Measurements from ENCODE around the gene CAMTA1. TPM values are rescaled to one million over a fixed set of nuclear protein-coding genes. Genes with fewer than 3 reads are reported as not detected.

Gene CAMTA1
- total RNA-seq, 1 experiment from 2014 or later, result 60.0 TPM

DNA sequence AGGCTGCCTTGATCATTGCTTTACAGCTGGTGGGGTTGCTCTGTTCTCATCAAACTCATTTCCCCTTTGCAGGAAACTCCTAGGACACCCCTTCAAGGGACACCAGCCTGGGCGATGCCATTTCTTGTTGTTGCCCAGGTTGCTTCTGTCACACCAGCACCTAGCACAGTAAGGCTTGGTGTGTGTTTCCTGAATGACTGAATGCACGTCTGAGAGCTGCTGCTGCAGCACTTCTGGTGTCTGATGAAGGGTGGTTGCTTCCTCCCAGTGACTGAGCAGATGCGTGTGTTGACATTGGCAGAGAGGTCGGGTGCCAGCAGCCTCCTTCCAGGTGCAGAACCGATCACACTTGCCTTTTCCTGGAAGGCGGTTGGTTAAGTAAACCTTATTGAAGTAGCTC lies 477.4 kb downstream of the CAMTA1 start:
- TF ChIP-seq, protein P1, sequence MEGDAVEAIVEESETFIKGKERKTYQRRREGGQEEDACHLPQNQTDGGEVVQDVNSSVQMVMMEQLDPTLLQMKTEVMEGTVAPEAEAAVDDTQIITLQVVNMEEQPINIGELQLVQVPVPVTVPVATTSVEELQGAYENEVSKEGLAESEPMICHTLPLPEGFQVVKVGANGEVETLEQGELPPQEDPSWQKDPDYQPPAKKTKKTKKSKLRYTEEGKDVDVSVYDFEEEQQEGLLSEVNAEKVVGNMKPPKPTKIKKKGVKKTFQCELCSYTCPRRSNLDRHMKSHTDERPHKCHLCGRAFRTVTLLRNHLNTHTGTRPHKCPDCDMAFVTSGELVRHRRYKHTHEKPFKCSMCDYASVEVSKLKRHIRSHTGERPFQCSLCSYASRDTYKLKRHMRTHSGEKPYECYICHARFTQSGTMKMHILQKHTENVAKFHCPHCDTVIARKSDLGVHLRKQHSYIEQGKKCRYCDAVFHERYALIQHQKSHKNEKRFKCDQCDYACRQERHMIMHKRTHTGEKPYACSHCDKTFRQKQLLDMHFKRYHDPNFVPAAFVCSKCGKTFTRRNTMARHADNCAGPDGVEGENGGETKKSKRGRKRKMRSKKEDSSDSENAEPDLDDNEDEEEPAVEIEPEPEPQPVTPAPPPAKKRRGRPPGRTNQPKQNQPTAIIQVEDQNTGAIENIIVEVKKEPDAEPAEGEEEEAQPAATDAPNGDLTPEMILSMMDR (IDR thresholded peaks at IDR 0.05; ENCODE audit: insufficient read depth in 1 of 2, low read depth in 1 of 2, low read length in 1 of 2, severe bottlenecking in 1 of 2, unreplicated experiment in 1 of 2), result no peak
- no peaks in the 10 kb centered on the region for H3K27me3 ChIP-seq (replicated peaks; ENCODE audit: control insufficient read depth, insufficient read depth, low read length)
- Mint-ChIP-seq H3K9me3 (ENCODE audit: unreplicated experiment) (no peaks in the 10 kb centered on the region), H3K27ac (ENCODE audit: unreplicated experiment) (no peak overlapping the region), H3K27me3 (ENCODE audit: insufficient read depth, unreplicated experiment) (peaks cover 13% of the 10 kb centered on the region), H3K36me3 (ENCODE audit: insufficient read depth, unreplicated experiment) (no peaks in the 10 kb centered on the region), H3K4me3 (ENCODE audit: unreplicated experiment) (no peak overlapping the region), H3K4me1 (ENCODE audit: low read depth, unreplicated experiment) (no peaks in the 10 kb centered on the region)
- no peaks in the 10 kb centered on the region for H3K36me3 ChIP-seq (ENCODE audit: control insufficient read depth, insufficient read depth, low read length)
- H3K4me3 ChIP-seq (ENCODE audit: low read depth, low read length), result no peak overlapping the region
- ChIA-PET CTCF (no interaction called here), POLR2A (no interaction called here)
- H3K9me3 ChIP-seq, result no peaks in the 10 kb centered on the region
- no peak for DNase-seq
- H3K4me1 ChIP-seq, result no peaks in the 10 kb centered on the region
- BruUV-seq (replicated peaks), result no TSS peak
- intact Hi-C loops (cut with micrococcal nuclease; ENCODE audit: unreplicated experiment), result no loop called here

DNA sequence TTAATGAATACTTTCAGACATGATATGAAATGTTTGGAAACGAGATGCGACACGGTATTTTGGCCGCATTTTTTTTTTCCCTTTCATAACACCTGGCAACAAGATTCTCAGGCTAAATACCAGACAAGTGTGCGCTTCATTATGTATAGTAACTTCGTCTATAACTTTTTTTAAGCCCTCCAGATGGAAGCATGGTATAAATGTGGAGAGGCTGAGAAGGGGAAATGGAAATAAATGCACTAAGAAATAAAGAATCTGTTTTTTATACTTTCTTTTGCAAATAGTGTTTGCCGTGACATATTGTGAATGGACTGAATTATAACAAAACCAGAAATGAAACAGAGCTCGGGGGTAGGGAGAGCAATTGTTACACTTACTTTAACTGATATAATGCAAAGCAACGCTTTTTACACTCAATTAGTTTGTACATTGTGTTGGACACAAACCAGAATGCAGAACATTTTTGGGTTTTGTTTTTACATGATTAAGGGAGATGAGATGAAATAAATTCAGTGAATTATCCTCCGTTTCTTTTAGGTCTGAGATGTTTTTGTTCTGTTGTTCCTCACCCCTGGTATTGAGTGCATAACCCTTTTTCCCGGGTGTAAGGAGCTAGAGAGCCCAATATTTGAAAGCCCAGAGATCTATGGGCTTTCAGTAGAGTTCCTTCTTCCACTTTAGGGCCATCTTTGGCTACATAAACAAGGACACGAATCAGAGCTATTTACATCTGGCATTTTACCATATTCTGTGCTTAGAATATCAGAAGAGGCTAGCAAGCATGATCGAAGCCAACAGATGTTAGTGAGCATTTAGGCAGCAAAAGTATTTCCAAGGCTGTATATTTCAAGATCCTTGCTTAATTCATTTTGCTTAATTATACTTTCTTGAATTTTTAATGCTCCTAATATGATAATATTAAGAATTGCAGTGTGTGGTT lies 478.0 kb downstream of the CAMTA1 start:
- Histone ChIP-seq H3K4me3 (ENCODE audit: low read depth, low read length) (no peak overlapping the region), H3K9me3 (no peaks in the 10 kb centered on the region), H3K4me1 (no peaks in the 10 kb centered on the region), H3K36me3 (ENCODE audit: control insufficient read depth, insufficient read depth, low read length) (no peaks in the 10 kb centered on the region), H3K27me3 (replicated peaks; ENCODE audit: control insufficient read depth, insufficient read depth, low read length) (no peaks in the 10 kb centered on the region)
- Mint-ChIP-seq H3K9me3 (ENCODE audit: unreplicated experiment) (peaks cover 1% of the 10 kb centered on the region), H3K27me3 (ENCODE audit: insufficient read depth, unreplicated experiment) (peaks cover 13% of the 10 kb centered on the region), H3K4me1 (ENCODE audit: low read depth, unreplicated experiment) (no peaks in the 10 kb centered on the region), H3K27ac (ENCODE audit: unreplicated experiment) (no peak overlapping the region), H3K4me3 (ENCODE audit: unreplicated experiment) (no peak overlapping the region), H3K36me3 (ENCODE audit: insufficient read depth, unreplicated experiment) (no peaks in the 10 kb centered on the region)
- TF ChIP-seq, protein P1 (IDR thresholded peaks at IDR 0.05; ENCODE audit: insufficient read depth in 1 of 2, low read depth in 1 of 2, low read length in 1 of 2, severe bottlenecking in 1 of 2, unreplicated experiment in 1 of 2), result no peak
- intact Hi-C loops (cut with micrococcal nuclease; ENCODE audit: unreplicated experiment), result no loop called here
- no TSS peak for BruUV-seq (replicated peaks)
- POLR2A ChIA-PET, result no interaction called here
- DNase-seq, result no peak
- CTCF ChIA-PET, result no interaction called here

- intact Hi-C loops (cut with micrococcal nuclease; ENCODE audit: unreplicated experiment), result no loop called here
- no peak for DNase-seq
- H3K27ac Mint-ChIP-seq (ENCODE audit: unreplicated experiment), result no peak overlapping the region
These were observed 478.8 kb downstream of the CAMTA1 start for GRCh38 chr1:7264101-7264500.

More at GRCh38 chr1:7264101-7264500, 478.8 kb downstream of the CAMTA1 start:
- H3K9me3 ChIP-seq, result no peaks in the 10 kb centered on the region
- ChIA-PET CTCF (no interaction called here), POLR2A (no interaction called here)
- no TSS peak for BruUV-seq (replicated peaks)
- H3K36me3 ChIP-seq (ENCODE audit: control insufficient read depth, insufficient read depth, low read length), result no peaks in the 10 kb centered on the region
- H3K4me3 ChIP-seq (ENCODE audit: low read depth, low read length), result no peak overlapping the region
- no peaks in the 10 kb centered on the region for H3K4me1 ChIP-seq
- Mint-ChIP-seq H3K27me3 (ENCODE audit: insufficient read depth, unreplicated experiment) (peaks cover 9% of the 10 kb centered on the region), H3K4me3 (ENCODE audit: unreplicated experiment) (no peak overlapping the region), H3K4me1 (ENCODE audit: low read depth, unreplicated experiment) (no peaks in the 10 kb centered on the region), H3K36me3 (ENCODE audit: insufficient read depth, unreplicated experiment) (no peaks in the 10 kb centered on the region), H3K9me3 (ENCODE audit: unreplicated experiment) (peaks cover 10% of the 10 kb centered on the region)
- no peaks in the 10 kb centered on the region for H3K27me3 ChIP-seq (replicated peaks; ENCODE audit: control insufficient read depth, insufficient read depth, low read length)
- TF ChIP-seq, protein P1 (IDR thresholded peaks at IDR 0.05; ENCODE audit: insufficient read depth in 1 of 2, low read depth in 1 of 2, low read length in 1 of 2, severe bottlenecking in 1 of 2, unreplicated experiment in 1 of 2), result no peak
